Sciatic nerve (tissue), 2 donors: ENCODE results near the gene TFB1M. TPM values are rescaled to one million over a fixed set of nuclear protein-coding genes. Genes with fewer than 3 reads are reported as not detected.
A peak's percentile ranks its signal among the peaks of the same experiment; 100 is the strongest.
"Not testable (repeated sequence)": the region's sequence is repeated elsewhere in the genome, so short reads cannot be mapped to it uniquely, and the experiment has no call there.

Experiments
- ATAC-seq: fragments of 200-7000 bp; cut with Tn5 transposase; one replicate; pipeline ENCODE4 v1.9.1; 2020; ENCODE audit warnings: mild to moderate bottlenecking, moderate library complexity
- DNase-seq: peaks from one replicate; pipeline ENCODE4 v3.0.0-alpha.2; 2020; ENCODE audit warnings: low spot score
- intact Hi-C: fragments of 100-400 bp; cut with DNase I; formaldehyde crosslinking; loops from one replicate; pipeline ENCODE4 v1.14.2; 2022
- total RNA-seq: library from RNA; stranded (reverse); fragmentation: NEBNext Ultra II Directional; extraction: Animal tissue kit (Norgen Biotek cat#: 25700); gene quantifications from one replicate; pipeline ENCODE4 v1.2.1, GENCODE V29; 2021
- donor health status: DM: no; HTN: no; CAD: no.
- donor health status: DM: no; HTN: no; CAD: no.

Gene TFB1M
- total RNA-seq, 1 donor from 2014 or later: 34.6 TPM

- DNase-seq (no peak), ATAC-seq (no peak)
- intact Hi-C loops: no loop called here
Observed at GRCh38 chr6:155270561-155271091, 43.7 kb downstream of the TFB1M start.

GRCh38 chr6:155269765-155270164, 44.5 kb downstream of the TFB1M start:
- intact Hi-C loops: no loop called here
- ATAC-seq (no peak), DNase-seq (no peak)

DNA sequence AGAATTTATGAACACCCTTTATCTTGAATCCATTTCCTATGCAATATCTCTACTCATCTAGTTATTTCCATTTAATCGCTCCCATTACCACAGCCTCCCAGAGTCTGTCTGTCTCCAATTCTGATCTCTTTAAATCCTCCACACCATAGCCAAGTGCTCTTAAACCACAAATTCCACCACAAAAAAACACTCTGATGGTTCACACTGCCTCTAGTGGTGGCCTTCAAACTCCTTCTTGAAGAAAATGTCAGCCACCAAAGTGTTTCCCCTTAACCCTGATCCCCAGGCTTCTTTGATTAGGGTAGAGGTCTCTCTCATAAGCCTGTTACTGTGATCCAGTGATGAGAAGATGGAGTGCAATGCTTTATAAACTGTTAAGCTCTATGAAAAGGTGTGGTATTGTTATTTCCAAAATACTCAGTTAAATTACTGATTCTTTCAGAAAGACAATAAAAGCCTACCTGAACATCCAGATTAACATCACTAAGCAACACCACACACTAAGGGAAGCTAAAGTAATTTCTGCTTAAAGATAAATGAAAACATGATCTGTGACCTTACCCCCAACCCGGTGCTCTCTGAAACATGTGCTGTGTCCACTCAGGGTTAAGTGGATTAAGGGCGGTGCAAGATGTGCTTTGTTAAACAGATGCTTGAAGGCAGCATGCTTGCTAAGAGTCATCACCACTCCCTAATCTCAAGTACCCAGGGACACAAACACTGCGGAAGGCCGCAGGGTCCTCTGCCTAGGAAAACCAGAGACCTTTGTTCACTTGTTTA, 46.0 kb downstream of the TFB1M start:
- DNase-seq, ATAC-seq, intact Hi-C loops: not testable (repeated sequence)

DNA sequence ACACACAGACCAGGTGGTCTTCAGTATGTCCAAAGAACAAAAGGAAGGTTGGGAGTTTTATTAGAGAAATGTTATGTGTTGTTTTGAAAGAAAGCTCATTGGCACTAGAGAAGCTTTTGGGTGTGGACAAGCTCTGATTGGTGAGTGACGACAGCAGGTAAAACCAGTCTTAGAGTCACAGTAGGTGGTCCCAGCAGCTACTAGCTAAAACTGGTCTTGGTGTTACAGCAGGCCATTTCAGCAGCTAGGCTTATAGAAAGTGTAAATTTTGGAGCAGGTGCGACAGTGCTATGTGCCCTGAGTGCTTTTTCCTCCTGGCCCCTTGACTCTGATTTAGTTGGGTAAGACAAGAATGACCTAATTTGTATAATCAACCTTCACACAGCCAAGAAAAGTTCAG, 46.9 kb downstream of the TFB1M start:
- DNase-seq (no peak), ATAC-seq (no peak)
- intact Hi-C loops: no loop called here

DNA sequence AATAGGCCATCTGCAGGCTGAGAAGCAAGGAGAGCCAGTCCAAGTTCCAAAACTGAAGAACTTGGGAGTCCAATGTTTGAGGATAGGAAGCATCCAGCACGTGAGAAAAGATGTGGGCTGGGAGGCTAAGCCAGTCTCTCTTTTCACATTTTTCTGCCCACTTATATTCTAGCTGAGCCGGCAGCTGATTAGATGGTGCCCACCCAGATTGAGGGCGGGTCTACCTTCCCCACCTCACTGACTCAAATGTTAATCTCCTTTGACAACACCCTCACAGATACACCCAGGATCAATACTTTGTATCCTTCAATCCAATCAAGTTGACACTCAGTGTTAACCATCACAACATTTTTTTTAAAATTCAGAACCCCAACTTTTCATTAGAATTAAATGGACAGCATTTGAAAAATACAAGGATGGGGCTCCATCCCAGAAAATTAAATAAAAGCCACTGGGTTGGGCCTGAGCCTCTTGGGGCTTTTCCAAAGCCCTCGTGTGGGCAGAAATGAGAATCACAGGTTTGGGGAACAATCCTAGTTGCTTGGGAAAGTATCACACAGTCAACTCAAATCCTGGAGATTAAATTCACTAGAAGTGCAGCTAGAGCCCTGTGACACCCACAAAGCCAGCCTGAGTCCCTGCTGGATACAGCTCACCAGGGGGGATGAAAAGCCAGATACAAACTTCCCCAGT, 48.3 kb downstream of the TFB1M start:
- no peak for ATAC-seq
- intact Hi-C loops: no loop called here

DNA sequence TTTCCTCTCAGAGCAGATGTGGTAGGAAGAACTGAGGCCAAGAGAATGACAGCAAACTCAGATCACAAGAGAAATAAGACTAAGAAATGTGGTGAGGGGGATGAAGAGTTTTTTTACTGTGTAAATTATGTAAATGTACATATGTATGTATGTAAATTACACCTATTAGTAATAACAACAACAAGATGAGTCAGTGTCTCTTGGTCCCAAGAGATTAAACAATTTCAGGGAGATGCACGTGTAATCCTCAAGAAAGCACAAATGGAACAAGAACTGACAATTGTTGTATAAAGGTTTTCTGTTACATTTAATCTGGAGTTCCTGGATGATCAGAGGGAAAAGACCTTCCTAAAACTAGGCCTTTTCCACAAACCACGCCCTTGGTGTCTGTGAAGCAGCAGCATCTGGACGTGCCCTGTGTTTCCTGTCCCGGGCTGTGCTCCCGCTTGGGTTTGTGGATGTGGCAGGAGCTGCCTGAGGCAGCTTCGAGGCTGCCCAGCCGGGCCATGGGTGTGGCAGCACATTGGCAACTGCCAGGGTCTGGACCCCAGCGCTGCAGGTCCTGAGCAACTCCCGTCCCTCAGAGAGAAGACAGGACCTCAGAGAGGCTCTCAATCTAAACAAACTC, 49.5 kb downstream of the TFB1M start:
- DNase-seq (no peak), ATAC-seq (peak; percentile 41)
- intact Hi-C loops: no loop called here

More for the DNA sequence above, 48.3 kb downstream of the TFB1M start:
- DNase-seq: no peak

- intact Hi-C loops: no loop called here
- ATAC-seq (no peak), DNase-seq (no peak)
Observed at GRCh38 chr6:155263373-155264063, 50.8 kb downstream of the TFB1M start, which contains the start of gene CLDN20. CLDN20 (plus strand) TSS chr6:155264013; CDS start chr6:155275720, 11,707 bp downstream.

GRCh38 chr6:155262655-155263054, 51.6 kb downstream of the TFB1M start:
- no peak for ATAC-seq
- intact Hi-C loops: no loop called here

DNA sequence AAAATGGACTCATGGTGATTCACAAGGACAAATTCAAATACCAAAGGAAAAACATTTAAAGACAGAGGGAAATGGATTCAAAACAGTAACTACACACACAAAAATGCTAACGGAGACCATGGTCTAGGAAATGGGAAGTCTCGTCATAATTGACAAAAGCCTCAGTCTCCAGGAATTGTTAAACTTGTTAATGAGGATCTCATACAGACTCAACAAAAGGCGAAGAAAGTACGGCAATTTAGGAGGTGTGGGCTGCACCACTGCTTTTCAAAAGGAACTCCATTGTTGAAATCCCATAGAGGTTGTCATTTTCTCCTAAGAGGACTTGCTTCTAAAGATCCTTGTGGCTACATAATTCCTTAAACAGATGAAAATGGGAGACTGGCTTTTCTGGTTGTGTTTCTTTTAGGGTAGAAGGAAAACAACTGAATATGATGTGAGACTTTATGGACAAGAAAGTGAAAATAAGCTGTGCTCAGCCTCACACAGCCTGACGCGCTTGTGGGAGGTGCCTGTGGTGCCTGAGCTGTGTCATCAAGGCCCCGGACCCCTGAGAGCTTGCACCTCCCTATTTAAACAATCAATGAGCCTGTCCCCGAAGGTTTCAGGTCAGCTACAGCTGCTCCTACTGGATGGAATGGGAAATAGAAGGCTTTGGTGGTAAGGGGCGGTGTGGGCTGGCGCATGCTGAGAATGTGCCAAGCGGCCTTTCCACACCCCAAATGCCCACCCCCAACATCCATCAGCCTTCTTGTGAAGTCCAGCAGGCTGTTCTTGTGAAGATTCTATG, 53.0 kb downstream of the TFB1M start:
- ATAC-seq: no peak
- DNase-seq: no peak
- intact Hi-C loops: no loop called here

More at GRCh38 chr6:155262655-155263054, 51.6 kb downstream of the TFB1M start:
- DNase-seq: no peak

DNA sequence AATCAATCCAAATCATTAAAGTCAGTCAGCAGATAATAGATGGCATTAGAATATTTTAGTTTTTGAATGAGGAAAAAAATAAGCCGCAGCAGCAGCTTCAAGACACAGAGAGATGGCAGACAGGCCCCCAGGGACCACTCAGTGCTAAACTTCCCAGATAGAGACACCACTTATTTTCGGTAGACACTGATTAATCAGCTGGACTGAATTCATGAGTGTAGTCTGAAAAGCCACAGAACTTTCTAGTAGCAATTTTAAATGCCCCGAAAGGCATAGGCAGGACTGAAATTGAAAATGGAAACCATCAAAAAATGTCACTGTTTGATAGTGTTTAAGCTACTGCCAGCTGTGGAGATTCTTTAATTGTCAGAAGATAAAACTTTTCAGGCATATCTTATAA, 53.6 kb downstream of the TFB1M start:
- ATAC-seq: no peak
- intact Hi-C loops: no loop called here
- no peak for DNase-seq

DNA sequence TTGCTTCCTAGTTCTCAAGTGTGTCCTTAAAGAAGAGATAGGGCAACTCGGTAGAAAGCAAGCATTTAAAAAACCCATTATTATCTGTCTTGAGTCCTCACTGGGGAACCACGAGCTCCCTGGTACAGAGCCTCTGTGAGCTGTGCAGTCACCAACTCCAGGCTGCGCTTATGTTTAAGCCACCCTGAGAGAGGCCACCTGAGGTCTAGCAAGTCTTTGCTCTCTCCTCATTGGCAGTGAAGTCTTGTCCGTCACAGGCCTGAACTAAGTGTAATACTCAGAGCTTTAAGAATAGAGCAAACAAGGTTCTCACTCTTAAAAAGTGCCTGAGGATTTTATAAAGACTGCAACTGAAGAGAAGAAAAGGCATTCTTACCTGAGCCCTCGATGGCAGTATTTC, 54.4 kb downstream of the TFB1M start:
- ATAC-seq: no peak
- DNase-seq: no peak
- intact Hi-C loops: no loop called here

GRCh38 chr6:155259204-155259603, 55.1 kb downstream of the TFB1M start:
- no peak for ATAC-seq
- intact Hi-C loops: no loop called here
- no peak for DNase-seq

GRCh38 chr6:155257796-155258195, 56.5 kb downstream of the TFB1M start:
- intact Hi-C loops: no loop called here
- DNase-seq (no peak), ATAC-seq (no peak)

DNA sequence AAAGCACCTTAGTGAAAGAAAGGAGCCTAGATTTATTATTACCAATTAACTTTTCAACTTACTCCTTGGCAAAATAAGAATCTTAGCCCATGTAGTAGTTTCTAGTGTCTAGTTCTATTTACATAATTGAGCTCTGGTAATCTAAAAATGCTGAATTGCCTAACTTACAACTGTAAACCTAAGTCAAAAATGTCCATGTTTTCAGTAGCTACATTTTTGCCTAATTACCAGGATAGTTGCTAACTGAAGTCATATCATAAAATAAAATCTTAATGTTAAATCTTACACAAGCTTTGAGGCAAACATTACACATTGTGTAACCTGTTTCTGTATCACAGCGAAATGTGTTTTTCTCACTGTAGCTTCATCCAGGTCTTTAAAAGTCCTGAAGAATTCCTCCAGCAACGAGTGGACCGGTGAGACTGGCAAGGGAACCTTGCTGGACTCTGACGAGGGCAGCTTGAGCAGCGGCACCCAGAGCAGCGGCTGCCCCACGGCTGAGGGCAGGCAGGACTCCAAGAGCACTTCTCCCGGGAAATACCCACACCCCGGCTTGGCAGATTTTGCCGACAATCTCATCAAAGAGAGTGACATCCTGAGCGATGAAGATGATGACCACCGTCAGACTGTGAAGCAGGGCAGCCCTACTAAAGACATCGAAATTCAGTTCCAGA, 58.0 kb downstream of the TFB1M start:
- intact Hi-C loops: no loop called here
- DNase-seq: no peak
- ATAC-seq: no peak

DNA sequence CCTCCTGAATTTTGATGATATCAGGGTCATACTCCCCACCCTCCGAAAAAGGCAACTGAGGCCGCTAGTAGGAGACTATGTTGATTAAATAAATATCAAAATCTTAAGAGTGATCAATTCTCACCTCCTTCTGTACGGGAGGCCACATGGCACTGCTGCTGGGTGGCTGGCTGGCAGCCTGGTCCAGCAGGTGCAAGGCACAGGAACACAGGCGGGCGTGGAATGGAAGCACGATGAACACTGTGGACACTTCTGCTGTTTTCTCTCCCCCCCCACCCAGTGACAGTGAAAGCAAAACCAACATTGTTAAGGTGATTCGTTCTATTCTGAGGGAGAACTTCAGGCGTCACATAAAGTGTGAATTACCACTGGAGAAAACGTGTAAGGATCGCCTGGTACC, 60.1 kb downstream of the TFB1M start:
- ATAC-seq (no peak), DNase-seq (no peak)
- intact Hi-C loops: no loop called here

GRCh38 chr6:155253337-155253736, 60.9 kb downstream of the TFB1M start:
- intact Hi-C loops: no loop called here
- no peak for DNase-seq
- ATAC-seq: no peak

DNA sequence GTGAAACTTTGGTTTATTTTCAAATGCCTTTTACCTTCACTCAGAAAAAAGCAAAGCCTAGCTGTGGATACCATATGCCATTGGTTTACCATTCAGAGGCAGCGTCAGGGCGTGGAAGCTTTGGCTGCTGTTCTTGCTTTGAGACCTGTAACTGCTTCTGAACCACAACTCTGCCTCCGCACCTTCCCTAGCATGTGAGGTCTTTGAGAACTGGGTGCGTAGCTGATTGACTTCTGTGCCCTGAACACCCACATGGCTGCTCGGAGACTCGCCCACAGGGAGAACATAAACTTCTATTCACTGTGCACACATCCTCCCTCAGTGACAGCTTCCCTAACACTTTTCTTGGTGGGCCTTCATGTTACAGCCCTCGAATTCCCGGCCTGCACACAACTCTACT, 61.7 kb downstream of the TFB1M start:
- intact Hi-C loops: no loop called here
- DNase-seq: no peak

More for the DNA sequence above, 61.7 kb downstream of the TFB1M start:
- ATAC-seq: peak; percentile 21
